Sigmoid colon (tissue), 7 donors: Measurements from ENCODE around the gene RASL11B. TPM values are rescaled to one million over a fixed set of nuclear protein-coding genes. Genes with fewer than 3 reads are reported as not detected.
"Not testable (repeated sequence)": the region's sequence is repeated elsewhere in the genome, so short reads cannot be mapped to it uniquely, and the experiment has no call there.

Experiments used
- DNase-seq: peaks from one replicate; pipeline ENCODE4 v3.0.0-alpha.2; 2019
- H3K27ac ChIP-seq, 4 donors: fragments of 200-600 bp; sonication (generic); one replicate each; pipeline ENCODE4 v1.5.1; 2016 to 2019; ENCODE audit warnings: mild to moderate bottlenecking in 1 of 4
- H3K27me3 ChIP-seq, 3 donors: fragments of 200-600 bp; sonication (generic); one replicate each; pipeline ENCODE4 v1.5.1; 2019; ENCODE audit warnings: mild to moderate bottlenecking in 1 of 3
- H3K36me3 ChIP-seq, 4 donors: fragments of 200-600 bp; sonication (generic); one replicate each; pipeline ENCODE4 v1.5.1; 2016 to 2019
- H3K4me1 ChIP-seq, 4 donors: fragments of 200-600 bp; sonication (generic); one replicate each; pipeline ENCODE4 v1.5.1; 2017 to 2019
- H3K4me3 ChIP-seq, 4 donors: fragments of 200-600 bp; sonication (generic); one replicate each; pipeline ENCODE4 v1.5.1; 2017 to 2019; ENCODE audit warnings: mild to moderate bottlenecking in 2 of 4, moderate library complexity in 1 of 4
- H3K9me3 ChIP-seq, 4 donors: fragments of 200-600 bp in 3 of 4; sonication (generic) in 3 of 4; one replicate each; pipeline versions ENCODE4 v1.5.1 to v1.6.1; 2013 to 2019
- EP300 ChIP-seq, 4 donors: sonication (generic); formaldehyde crosslinking; IDR thresholded peaks; one replicate each; pipeline ENCODE4 v1.6.1; 2017; ENCODE audit warnings: antibody characterized with exemption in 4 of 4
- POLR2A ChIP-seq, 2 donors: fragments of 450-650 bp; IDR thresholded peaks; one replicate each; pipeline ENCODE4 v1.6.1; 2016; ENCODE audit warnings: antibody characterized with exemption in 2 of 2, mild to moderate bottlenecking in 2 of 2, moderate library complexity in 2 of 2
- POLR2AphosphoS5 ChIP-seq, 4 donors: sonication (generic); formaldehyde crosslinking; IDR thresholded peaks; one replicate each; pipeline ENCODE4 v1.6.1; 2017; ENCODE audit warnings: antibody characterized with exemption in 4 of 4
- WGBS, 2 donors: extraction: QIAGEN DNeasy Blood & Tissue Kit; methylation state at CpG; one replicate each; pipeline ENCODE4 v1.1.7; 2013; 5-methylcytosine and 5-hydroxymethylcytosine counted together
- intact Hi-C: fragments of 100-400 bp; cut with DNase I; formaldehyde crosslinking; loops from one replicate; pipeline ENCODE4 v1.15.1; 2023
- polyA plus RNA-seq, 3 donors: library from polyadenylated mRNA; stranded (reverse); fragments of 200-250 nt; gene quantifications; one replicate each; pipeline ENCODE4 v1.2.3, GENCODE V29; 2013
- total RNA-seq, 4 donors: library from RNA; depleted of rRNA; stranded (reverse); fragments of >200 nt; gene quantifications; one replicate each; pipeline ENCODE4 v1.1.0, GENCODE V29; 2016
- TF ChIP-seq, protein P1 (sequence below), 4 experiments: fragments of 450-650 bp in 3 of 4; fragments of 200-600 bp in 1 of 4; IDR thresholded peaks; one replicate each; pipeline ENCODE4 v1.5.1; 2016 to 2019; ENCODE audit warnings: antibody characterized with exemption in 4 of 4, mild to moderate bottlenecking in 3 of 4, moderate library complexity in 2 of 4
- donor health status: healthy with polysubstance abuse.
- donor health status: Bipolar disorder and iron deficiency.
- donor health status: healthy.

Gene RASL11B
- total and polyA plus RNA-seq, 7 donors = 0.36 to 2.2 (median 0.66) TPM; not detected in 2

GRCh38 chr4:52833941-52834525, 28.1 kb upstream of the RASL11B start:
- Histone ChIP-seq H3K9me3 (no peaks in the 10 kb centered on the region), H3K27me3 (no peaks in the 10 kb centered on the region), H3K27ac (no peak overlapping the region), H3K36me3 (no peaks in the 10 kb centered on the region), H3K4me1 (no peaks in the 10 kb centered on the region), H3K4me3 (no peak overlapping the region)
- TF ChIP-seq EP300 (IDR thresholded peaks at IDR 0.05) (no peak), POLR2A (IDR thresholded peaks at IDR 0.05) (no peak), POLR2AphosphoS5 (IDR thresholded peaks at IDR 0.05) (no peak)
- TF ChIP-seq, protein P1, sequence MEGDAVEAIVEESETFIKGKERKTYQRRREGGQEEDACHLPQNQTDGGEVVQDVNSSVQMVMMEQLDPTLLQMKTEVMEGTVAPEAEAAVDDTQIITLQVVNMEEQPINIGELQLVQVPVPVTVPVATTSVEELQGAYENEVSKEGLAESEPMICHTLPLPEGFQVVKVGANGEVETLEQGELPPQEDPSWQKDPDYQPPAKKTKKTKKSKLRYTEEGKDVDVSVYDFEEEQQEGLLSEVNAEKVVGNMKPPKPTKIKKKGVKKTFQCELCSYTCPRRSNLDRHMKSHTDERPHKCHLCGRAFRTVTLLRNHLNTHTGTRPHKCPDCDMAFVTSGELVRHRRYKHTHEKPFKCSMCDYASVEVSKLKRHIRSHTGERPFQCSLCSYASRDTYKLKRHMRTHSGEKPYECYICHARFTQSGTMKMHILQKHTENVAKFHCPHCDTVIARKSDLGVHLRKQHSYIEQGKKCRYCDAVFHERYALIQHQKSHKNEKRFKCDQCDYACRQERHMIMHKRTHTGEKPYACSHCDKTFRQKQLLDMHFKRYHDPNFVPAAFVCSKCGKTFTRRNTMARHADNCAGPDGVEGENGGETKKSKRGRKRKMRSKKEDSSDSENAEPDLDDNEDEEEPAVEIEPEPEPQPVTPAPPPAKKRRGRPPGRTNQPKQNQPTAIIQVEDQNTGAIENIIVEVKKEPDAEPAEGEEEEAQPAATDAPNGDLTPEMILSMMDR (IDR thresholded peaks at IDR 0.05) = no peak
- no peak for DNase-seq
- intact Hi-C loops = no loop called here
- WGBS, 2 donors = 57 to 85% methylated on average over 3 of the region's 3 CpGs

GRCh38 chr4:52834641-52835456, 27.3 kb upstream of the RASL11B start:
- H3K4me3 ChIP-seq, H3K27me3 ChIP-seq, intact Hi-C loops, H3K4me1 ChIP-seq, H3K27ac ChIP-seq, H3K9me3 ChIP-seq, H3K36me3 ChIP-seq, DNase-seq: not testable (repeated sequence)
- WGBS, 2 donors = 90 to 91% methylated on average over 8 of the region's 8 CpGs

DNA sequence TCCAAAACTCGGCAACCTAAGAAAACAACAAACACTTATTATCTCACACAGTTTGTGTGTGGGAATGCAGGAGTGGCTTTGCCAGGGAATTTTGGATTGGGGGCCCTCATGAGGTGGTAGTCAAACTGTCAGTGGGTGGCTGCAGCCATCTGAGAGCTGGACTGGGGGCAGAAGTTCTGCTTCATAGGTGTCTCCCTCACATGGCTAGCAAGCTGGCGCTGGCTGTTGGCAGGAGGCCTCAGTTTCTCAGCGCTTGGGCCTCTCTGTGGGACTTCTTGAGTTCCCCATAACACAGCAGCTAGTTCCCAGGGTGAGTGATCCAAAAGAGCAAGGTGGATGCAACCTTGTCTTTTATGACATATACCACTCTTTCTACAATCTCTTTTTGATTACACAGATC, 26.0 kb upstream of the RASL11B start:
- Histone ChIP-seq H3K4me3 (no peak overlapping the region), H3K27ac (no peak overlapping the region), H3K9me3 (no peaks in the 10 kb centered on the region), H3K4me1 (no peaks in the 10 kb centered on the region), H3K36me3 (no peaks in the 10 kb centered on the region), H3K27me3 (no peaks in the 10 kb centered on the region)
- intact Hi-C loops = no loop called here
- 89 to 92% methylated on average over 3 of the region's 3 CpGs for WGBS, 2 donors
- DNase-seq = no peak
- TF ChIP-seq POLR2AphosphoS5 (IDR thresholded peaks at IDR 0.05) (no peak), POLR2A (IDR thresholded peaks at IDR 0.05) (no peak), EP300 (IDR thresholded peaks at IDR 0.05) (no peak)
- TF ChIP-seq, protein P1 (IDR thresholded peaks at IDR 0.05) = no peak

GRCh38 chr4:52836678-52837077, 25.4 kb upstream of the RASL11B start:
- intact Hi-C loops = no loop called here
- TF ChIP-seq POLR2A (IDR thresholded peaks at IDR 0.05) (no peak), POLR2AphosphoS5 (IDR thresholded peaks at IDR 0.05) (no peak), EP300 (IDR thresholded peaks at IDR 0.05) (no peak)
- TF ChIP-seq, protein P1 (IDR thresholded peaks at IDR 0.05) = no peak
- Histone ChIP-seq H3K4me3 (no peak overlapping the region), H3K36me3 (no peaks in the 10 kb centered on the region), H3K27me3 (no peaks in the 10 kb centered on the region), H3K9me3 (no peaks in the 10 kb centered on the region), H3K27ac (no peak overlapping the region), H3K4me1 (peaks cover 0 to 4% (median 3%) of the 10 kb centered on the region in 4 donors)
- no peak for DNase-seq
- WGBS, 2 donors = 87% methylated on average over 7 of the region's 7 CpGs

DNA sequence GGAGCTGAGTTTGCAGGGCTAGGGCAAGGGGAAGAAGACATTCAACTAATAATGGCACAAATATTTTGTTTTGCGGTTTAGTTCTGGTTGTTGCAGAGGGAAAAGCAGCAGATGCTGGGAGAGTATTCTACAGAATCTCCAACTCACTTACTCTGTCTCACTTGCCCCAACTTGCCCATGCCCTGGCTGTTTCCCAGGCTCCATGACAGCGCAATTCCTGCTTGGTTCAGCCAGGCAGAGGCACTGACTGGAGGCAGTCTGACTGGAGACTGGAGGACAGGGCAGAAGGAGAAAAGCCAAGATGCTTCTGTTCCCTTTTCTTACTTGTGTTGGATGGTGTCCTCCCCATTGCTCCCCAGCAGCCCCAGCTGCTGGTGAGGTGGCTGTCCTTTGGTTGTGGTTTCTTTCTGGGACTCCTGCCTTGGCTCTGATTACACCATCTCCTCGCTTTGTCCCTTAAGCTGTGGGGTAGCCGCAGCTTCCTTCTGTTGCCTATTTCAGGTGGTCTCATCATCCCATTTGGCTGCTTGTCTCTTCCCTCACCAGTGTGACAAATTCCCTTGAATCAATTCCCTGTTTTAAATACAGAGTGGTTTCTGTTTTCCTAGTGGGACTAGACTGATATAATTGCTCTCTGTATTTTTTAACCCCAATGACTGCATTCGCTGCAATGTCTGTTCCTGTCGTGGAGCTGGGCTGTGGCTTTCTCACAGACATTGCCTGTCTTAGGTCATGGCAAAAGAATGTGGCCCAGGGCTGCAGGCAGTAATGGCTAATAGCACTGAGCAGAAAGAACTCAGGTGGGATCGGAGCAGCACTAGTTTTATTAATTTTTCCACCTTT, 24.2 kb upstream of the RASL11B start:
- H3K27ac ChIP-seq = no peak overlapping the region
- no peak for TF ChIP-seq EP300 (IDR thresholded peaks at IDR 0.05)
- no peak for TF ChIP-seq POLR2AphosphoS5 (IDR thresholded peaks at IDR 0.05)
- no peak for TF ChIP-seq POLR2A (IDR thresholded peaks at IDR 0.05)
- TF ChIP-seq, protein P1 (IDR thresholded peaks at IDR 0.05) = no peak
- intact Hi-C loops = no loop called here

More for the DNA sequence above, 24.2 kb upstream of the RASL11B start:
- no peak for DNase-seq
- Histone ChIP-seq H3K27me3 (no peaks in the 10 kb centered on the region), H3K4me1 (peaks cover 0 to 16% (median 11%) of the 10 kb centered on the region in 4 donors), H3K9me3 (no peaks in the 10 kb centered on the region), H3K36me3 (no peaks in the 10 kb centered on the region), H3K4me3 (no peak overlapping the region)
- 88% methylated on average over 7 of the region's 7 CpGs for WGBS, 2 donors
